ENCODE data around the gene NFXL1.

DNA sequence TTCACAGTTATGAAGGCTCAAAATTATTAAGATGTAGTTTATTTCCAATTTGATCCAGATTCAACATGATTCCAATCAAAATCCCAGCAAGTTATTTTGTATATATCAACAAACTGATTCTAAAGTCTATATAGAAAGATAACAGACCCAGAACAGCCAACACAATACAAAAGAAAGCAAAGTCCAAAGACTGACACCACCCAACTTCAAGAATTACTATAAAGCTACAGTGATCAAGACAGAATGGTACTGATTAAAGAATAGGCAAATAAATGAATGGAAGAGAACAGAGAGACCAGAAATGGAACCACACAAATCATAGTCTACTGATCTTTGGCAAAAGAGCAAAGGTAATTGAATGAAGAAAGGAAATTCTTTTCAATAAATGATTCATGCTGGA lies 34.9 kb downstream of the NFXL1 start:
- TF ChIP-seq POLR2A (IDR thresholded peaks at IDR 0.05; ENCODE audit: low read length) (no peak), GATA1 (IDR thresholded peaks at IDR 0.05; ENCODE audit: low read depth, low read length) (no peak)

All from erythroblast (primary cell).